ENCODE data around the gene COL18A1. TPM values are rescaled to one million over a fixed set of nuclear protein-coding genes. Genes with fewer than 3 reads are reported as not detected.

Gene COL18A1
- total and polyA plus RNA-seq, 2 of the 8 experiments (the other 6 are each of a cell fraction or from before 2014, with no cell fraction given), result 145 to 201 TPM

DNA sequence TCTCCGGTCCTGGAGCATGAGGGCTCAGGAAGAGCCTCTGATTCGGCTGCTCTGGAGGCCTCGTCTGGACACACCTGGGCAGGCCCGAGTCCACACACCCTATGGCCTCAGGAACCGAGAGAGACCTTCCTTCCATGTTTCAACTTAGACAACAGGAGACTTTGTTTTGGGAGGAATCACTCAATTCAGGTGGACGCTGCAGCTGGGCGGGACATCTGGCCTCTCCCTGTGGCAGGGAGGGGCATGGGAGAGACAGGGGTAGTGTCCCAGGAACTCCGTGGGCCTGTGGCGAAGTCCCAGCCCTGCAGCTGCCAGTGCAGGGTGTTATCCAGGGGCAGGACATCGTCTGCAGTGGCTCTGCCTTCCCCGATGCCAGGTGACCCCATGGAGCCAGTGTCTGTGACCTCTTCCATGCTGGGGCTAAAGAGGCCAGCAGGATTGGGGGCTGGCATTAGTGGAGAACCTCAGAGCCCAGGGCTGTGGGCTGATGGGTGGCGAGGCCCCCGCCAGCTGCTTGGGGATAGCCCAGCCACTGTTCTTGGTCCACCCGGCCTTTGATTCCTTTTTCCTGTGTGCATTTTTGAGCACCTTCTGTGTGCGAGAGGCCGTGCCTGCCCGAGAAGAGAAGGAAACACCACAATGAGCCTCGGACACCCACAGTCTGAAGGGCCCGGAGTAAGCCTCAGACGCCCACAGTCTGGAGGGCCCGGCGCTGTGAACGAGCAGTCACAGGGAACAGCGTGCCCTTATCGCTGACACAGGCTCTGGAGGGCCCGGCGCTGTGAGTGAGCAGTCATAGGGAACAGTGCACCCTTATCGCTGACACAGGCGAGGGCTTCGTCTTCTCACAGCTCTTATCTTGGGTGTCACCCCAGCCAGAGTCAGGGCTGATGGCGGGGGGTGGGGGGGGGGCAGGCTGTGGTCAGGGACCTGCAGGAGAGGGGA is 6.2 kb downstream of the COL18A1 start:
- H2BK15ac ChIP-seq (ENCODE audit: low read length), result no peak overlapping the region
- H3K9me3 ChIP-seq (ENCODE audit: insufficient read depth in 2 of 2, low read depth in 1 of 2, low read length in 1 of 2), result no peaks in the 10 kb centered on the region
- H2BK12ac ChIP-seq (ENCODE audit: low read depth, low read length), result 0 out of 2 replicates have a peak overlapping the region, but pooled peaks have one; percentile 9
- no peak overlapping the region for H4K91ac ChIP-seq (replicated peaks; ENCODE audit: insufficient read length, low read length)
- no peaks in the 10 kb centered on the region for H3K27me3 ChIP-seq (replicated peaks in 1 of 4; ENCODE audit: control insufficient read depth in 3 of 4, extremely low read depth in 1 of 4, insufficient read depth in 3 of 4, low read length in 3 of 4)
- H2BK20ac ChIP-seq (ENCODE audit: low read length), result no peak overlapping the region
- H3K79me2 ChIP-seq (ENCODE audit: control insufficient read depth in 1 of 2, insufficient read depth in 2 of 2, low read length in 2 of 2), result peaks cover 45 to 99% of the 10 kb centered on the region in 2 experiments
- FAIRE-seq (no peak), DNase-seq (ENCODE audit: low read depth in 1 of 2, low spot score in 2 of 2) (no peak)
- H3K18ac ChIP-seq (ENCODE audit: extremely low read depth, low read length), result no peak overlapping the region
- peaks cover 13 to 60% (median 48%) of the 10 kb centered on the region in 4 experiments for H3K4me1 ChIP-seq (replicated peaks in 1 of 4; ENCODE audit: control insufficient read depth in 3 of 4, insufficient read depth in 4 of 4, low read length in 3 of 4)
- H2AFZ ChIP-seq (ENCODE audit: low read length), result no peak overlapping the region
- no peak overlapping the region for H3K23ac ChIP-seq (ENCODE audit: insufficient read length)
- peaks cover 23% of the 10 kb centered on the region for H3K79me1 ChIP-seq (ENCODE audit: low read depth, low read length)
- H2AK5ac ChIP-seq (ENCODE audit: low read depth, low read length), result 0 out of 2 replicates have a peak overlapping the region, but pooled peaks have one; percentile 67
- no peak overlapping the region for H3K14ac ChIP-seq (ENCODE audit: insufficient read length)
- H3K4me2 ChIP-seq (ENCODE audit: insufficient read depth in 1 of 2, low read depth in 2 of 2, low read length in 2 of 2), result no peak overlapping the region
- no peak overlapping the region for H3K56ac ChIP-seq (replicated peaks; ENCODE audit: insufficient read length, low read depth, low read length)
- 84% methylated on average over 31 of the region's 31 CpGs; no CpG with 5 or more reads in 1 of the 2 experiments for WGBS, 2 experiments (ENCODE audit: extremely low coverage in 1 of 2, insufficient coverage in 1 of 2, insufficient read length in 1 of 2, insufficient replicate concordance in 2 of 2, low coverage in 1 of 2, low lambda C conversion rate in 2 of 2, missing lambda C conversion rate in 1 of 2)
- no peaks in the 10 kb centered on the region; a peak in 1 of 8 replicates for H3K36me3 ChIP-seq (ENCODE audit: control insufficient read depth in 2 of 4, insufficient read depth in 4 of 4, low read length in 3 of 4)
- H2BK5ac ChIP-seq (ENCODE audit: low read depth, low read length), result peak overlapping the region; percentile 71; the same call in 1 of the 2 replicates
- no peak overlapping the region for H4K5ac ChIP-seq (ENCODE audit: insufficient read length, low read depth, low read length)
- ChIA-PET CTCF (ENCODE audit: partially characterized antibody) (interaction anchor here (0.7 to 2.6 kb wide), 10 partner anchors 12 to 121 kb away, joined by 3 to 8 read pairs (median 3); no protein-coding TSS in a partner anchor), POLR2A (ENCODE audit: partially characterized antibody) (interaction anchor here (0.9 to 1.8 kb wide), 7 partner anchors 9 to 123 kb away, joined by 3 to 13 read pairs (median 3); partner anchors contain the start of gene POFUT2)
- H4K8ac ChIP-seq (ENCODE audit: extremely low read depth, insufficient read depth, low read length), result peak overlapping the region; percentile 42
- H3K27ac ChIP-seq (ENCODE audit: low read depth, low read length), result no peak overlapping the region
- H4K20me1 ChIP-seq (replicated peaks in 1 of 2; ENCODE audit: control insufficient read depth in 1 of 2, insufficient read depth in 2 of 2, low read length in 2 of 2), result peaks cover 50 to 64% of the 10 kb centered on the region in 2 experiments
- no peak overlapping the region; a peak in 1 of 8 replicates for H3K4me3 ChIP-seq (ENCODE audit: extremely low read depth in 1 of 4, insufficient read depth in 2 of 4, low read depth in 3 of 4, low read length in 4 of 4)
- H3K4ac ChIP-seq (replicated peaks; ENCODE audit: insufficient read length, low read depth, low read length), result no peak overlapping the region
- TF ChIP-seq BRCA1 (IDR thresholded peaks at IDR 0.05; ENCODE audit: low read depth, low read length), result no peak
- TF ChIP-seq NANOG (IDR thresholded peaks at IDR 0.05; ENCODE audit: insufficient read depth, low read depth, low read length, poor library complexity, severe bottlenecking), result no peak
- TF ChIP-seq CREB1 (IDR thresholded peaks at IDR 0.05), result no peak
- no peak for TF ChIP-seq SP4 (IDR thresholded peaks at IDR 0.05; ENCODE audit: low read length)
- no peak for TF ChIP-seq RFX5 (IDR thresholded peaks at IDR 0.05; ENCODE audit: borderline replicate concordance, low read depth, low read length)
- TF ChIP-seq EP300 (IDR thresholded peaks at IDR 0.05; ENCODE audit: borderline replicate concordance in 1 of 2, low read depth in 2 of 2, low read length in 2 of 2), result no peak
- TF ChIP-seq SRF (IDR thresholded peaks at IDR 0.05; ENCODE audit: low read depth, low read length), result no peak
- TF ChIP-seq KDM4A (IDR thresholded peaks at IDR 0.05; ENCODE audit: low read depth, low read length, severe bottlenecking), result no peak
- no peak for TF ChIP-seq TEAD4 (IDR thresholded peaks at IDR 0.05; ENCODE audit: low read depth, low read length)
- peaks cover 4% of the 10 kb centered on the region; the same call in 1 of the 2 replicates for H3K23me2 ChIP-seq (ENCODE audit: low read depth, low read length)
- H2BK120ac ChIP-seq (replicated peaks; ENCODE audit: low read depth, low read length), result no peak overlapping the region
- H3K9ac ChIP-seq (replicated peaks in 1 of 4; ENCODE audit: extremely low read depth in 1 of 4, low read depth in 3 of 4, low read length in 3 of 4), result no peak overlapping the region

Data from H1 (cell line).